ENCODE measurements around the gene ATP1A1.

The ATP1A1 gene

GRCh38 chr1:116345011-116345410 is 28.0 kb upstream of the ATP1A1 start:
- ATAC-seq (no peak), DNase-seq (no peak)

DNA sequence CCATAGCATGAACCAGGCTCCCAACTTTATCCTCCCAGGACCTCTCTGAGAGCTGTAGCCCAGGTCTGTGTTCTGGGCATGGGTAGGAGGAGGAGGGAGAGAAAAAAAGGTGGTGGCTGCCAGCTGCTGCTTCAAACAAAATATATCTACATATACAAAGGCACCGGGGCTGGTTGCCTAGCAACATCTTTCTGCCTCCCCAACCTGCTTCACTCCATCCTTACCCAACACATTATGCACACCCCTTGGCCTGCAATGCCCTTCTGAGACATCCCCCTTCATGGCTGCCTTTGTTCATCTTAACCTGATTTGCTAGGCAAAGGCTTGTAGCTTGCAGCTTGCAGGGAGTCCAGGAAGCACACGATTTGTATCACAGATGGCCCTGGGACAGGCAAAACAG is 27.2 kb upstream of the ATP1A1 start:
- ATAC-seq (peak; percentile 52), DNase-seq (no peak)

DNA sequence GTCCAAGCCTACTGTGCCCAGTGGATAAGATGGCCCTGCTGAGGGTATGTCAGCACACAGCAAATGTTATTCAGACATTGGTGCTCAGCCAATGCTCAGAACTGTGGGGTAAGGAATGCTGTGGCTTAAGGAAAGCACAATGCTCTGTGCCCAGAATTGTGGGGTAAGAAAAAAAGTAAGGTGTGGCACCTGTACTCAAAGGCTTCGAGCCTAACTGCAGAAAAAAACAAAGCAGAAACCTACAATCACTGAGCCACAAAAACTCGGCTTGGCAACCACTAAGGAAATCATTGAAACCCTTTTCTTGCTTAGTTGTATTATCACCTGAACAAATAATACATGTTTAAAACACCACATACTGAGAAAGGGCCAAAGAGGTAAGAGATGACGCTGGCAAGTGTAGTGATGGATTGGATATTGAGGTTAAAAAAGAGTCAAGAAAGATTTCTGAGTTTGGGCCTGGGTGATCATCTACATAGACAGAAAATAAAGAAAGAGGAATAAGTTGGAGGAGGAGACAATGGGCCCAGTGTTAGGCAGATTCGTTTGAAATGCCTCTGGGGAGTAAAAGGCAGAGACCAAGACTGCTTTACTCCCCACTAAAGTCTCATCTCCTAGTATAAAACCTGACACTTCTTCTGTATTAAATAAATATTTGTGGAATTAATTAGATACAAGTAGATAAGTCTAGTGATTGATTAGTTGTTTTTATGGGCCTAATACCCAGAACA is 25.9 kb upstream of the ATP1A1 start:
- ATAC-seq (no peak), DNase-seq (no peak)

DNA sequence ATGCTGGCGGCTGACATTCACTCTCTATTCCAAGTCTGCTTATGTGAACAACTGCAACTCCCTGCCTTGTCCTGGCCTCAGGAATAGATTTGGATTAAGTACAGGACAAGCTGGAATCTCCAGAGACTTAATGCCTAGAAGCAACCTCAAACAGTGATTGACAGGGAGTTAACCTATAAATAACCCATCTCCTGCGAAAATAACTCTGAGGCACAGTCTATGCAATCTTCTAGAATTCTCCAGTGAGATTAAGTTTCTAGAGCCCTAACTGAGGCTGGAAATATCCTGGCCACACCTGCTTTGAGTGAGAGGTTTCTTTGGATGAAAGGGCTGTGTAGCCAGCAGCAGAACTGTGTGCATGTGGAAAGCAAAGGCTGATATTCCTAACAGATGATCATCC is 25.3 kb upstream of the ATP1A1 start:
- no peak for ATAC-seq

GRCh38 chr1:116350097-116350645 is 22.9 kb upstream of the ATP1A1 start:
- DNase-seq (no peak), ATAC-seq (no peak)

More for the DNA sequence above, 25.3 kb upstream of the ATP1A1 start:
- no peak for DNase-seq

GRCh38 chr1:116351914-116352313 is 21.1 kb upstream of the ATP1A1 start:
- ATAC-seq: no peak
- no peak for DNase-seq

DNA sequence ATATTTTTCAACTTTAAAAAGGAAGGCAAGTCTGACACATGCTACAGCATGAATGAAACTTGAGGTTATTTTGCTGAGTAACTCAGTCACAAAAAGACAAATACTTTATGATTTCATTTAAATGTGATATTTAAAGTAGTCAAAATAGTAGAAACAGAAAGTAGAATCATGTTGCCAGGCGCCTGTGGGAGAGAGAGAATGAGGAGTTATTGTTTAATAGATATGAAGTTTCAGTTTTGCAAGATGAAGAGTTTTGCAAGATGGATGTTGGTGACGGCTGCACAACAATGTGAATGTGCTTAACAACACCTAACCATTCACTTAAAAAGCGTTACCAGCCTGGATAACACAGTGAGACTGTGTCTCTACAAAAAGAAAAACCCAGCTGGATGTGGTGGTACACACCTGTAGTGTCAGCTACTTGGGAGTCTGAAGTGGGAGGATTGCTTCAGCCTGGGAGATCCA is 20.7 kb upstream of the ATP1A1 start:
- DNase-seq (no peak), ATAC-seq (no peak)

GRCh38 chr1:116353155-116353554 is 19.9 kb upstream of the ATP1A1 start:
- no peak for ATAC-seq

DNA sequence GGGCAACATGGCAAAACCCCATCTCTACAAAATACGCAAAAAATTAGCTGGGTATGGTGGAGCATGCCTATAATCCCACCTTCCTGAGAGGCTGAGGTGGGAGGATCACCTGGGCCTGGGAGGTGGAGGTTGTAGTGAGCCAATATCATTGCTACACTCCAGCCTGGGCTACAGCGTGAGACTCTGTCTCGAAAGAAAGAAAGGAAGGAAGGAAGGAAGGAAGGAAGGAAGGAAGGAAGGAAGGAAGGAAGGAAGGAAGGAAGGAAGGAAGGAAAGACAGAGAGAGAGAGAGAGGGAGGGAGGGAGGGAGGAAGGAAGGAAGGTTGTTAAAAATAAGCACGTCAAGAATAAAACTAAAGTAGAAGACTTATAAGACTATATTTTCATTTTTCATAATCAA is 17.0 kb upstream of the ATP1A1 start:
- DNase-seq (no peak), ATAC-seq (no peak)

More at GRCh38 chr1:116353155-116353554, 19.9 kb upstream of the ATP1A1 start:
- no peak for DNase-seq

- DNase-seq: no peak
- ATAC-seq: no peak
Measured at GRCh38 chr1:116356673-116357072, 16.4 kb upstream of the ATP1A1 start.

GRCh38 chr1:116357487-116357886 is 15.6 kb upstream of the ATP1A1 start:
- ATAC-seq (no peak), DNase-seq (no peak)

DNA sequence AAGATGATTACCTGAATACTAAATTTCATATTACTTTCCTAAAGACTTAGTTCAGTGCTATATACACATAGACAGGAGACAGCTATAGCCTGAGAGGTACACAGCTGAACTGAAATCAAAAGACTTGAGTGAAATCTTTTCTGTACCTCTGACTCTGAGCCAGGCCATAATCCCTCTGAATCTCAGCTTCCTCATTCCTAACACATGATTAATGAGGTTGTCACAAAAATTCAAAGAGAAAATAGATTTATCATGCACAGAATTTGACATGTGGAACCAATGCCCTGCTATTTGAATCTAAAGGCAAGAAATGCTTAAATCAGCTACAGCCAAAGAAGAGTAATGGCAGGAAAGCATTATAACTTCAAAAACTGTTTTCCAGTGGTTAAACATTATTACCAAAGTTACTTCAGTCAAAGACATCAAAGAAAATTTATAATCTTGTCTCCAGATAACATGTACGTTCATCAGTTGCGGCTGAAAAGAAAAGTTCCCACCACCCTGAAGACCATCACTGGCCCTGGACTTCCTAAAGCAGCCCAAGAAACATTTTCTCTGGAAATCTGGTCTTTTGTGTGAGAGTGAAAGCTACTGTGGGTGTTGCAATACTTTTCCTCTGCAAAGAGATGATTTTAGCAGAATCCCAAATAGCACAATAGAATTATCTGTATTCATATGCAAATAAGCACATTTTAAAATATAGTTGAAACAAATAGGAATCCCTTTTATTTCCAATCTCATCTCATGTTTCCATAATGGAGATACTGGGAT is 13.8 kb upstream of the ATP1A1 start:
- ATAC-seq: no peak
- DNase-seq: no peak

GRCh38 chr1:116359871-116360270 is 13.2 kb upstream of the ATP1A1 start:
- DNase-seq (no peak), ATAC-seq (no peak)

DNA sequence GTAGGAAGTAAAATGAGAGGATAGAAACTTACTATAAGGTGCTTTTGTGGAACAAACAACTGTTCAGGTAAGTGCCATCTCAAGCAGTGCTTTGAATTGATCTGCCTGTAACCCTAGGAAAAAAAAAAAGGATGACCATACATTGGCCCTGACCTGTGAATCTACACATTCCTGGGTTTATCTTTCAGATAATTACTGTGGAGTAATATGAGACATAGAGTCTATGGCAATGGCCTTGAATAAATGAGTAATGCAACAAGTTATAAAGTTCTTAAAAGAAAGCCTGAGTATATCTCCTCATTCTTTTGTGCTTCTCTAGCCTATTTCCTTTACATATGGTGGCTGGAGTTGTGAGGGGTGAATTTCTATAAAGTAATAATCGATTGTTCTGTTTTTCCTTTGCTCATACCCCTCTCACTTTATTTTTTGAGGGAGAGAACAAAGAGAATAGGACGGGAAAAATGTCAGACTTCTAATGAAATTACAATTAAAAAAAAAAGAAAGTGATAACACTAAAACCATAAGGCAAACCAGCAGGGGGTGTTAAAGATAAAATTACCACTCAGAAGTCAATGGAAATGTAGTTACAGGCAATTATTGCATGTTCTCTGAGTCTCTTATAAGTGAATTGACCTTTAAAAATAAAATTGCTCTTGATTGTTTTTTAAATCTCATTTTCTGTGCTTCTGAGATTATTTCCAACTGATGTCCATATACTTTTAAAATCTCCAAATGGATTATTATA is 12.4 kb upstream of the ATP1A1 start:
- no peak for DNase-seq

DNA sequence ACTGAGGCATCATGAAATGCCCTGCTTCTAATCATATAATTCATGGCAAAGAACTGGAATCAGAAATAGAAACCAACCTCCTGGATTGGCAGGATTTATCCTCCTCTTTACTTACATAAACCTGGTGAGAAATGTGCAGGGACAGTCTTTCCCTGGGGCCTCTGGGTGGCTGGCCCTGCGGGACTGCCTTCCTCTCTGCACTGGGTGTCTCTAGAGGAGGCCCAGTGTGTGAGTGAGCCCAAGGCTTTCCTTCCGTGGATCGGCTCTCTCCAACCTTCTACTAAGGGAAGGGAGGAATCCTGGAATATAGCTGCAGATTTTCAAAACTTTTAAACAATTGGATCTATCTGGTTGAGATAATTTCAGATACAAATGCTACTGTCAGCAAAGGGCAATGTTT is 11.4 kb upstream of the ATP1A1 start:
- no peak for DNase-seq
- ATAC-seq: no peak

More for the DNA sequence above, 12.4 kb upstream of the ATP1A1 start:
- ATAC-seq: no peak

- DNase-seq: no peak
- no peak for ATAC-seq
Measured at GRCh38 chr1:116362050-116362449, 11.0 kb upstream of the ATP1A1 start.

DNA sequence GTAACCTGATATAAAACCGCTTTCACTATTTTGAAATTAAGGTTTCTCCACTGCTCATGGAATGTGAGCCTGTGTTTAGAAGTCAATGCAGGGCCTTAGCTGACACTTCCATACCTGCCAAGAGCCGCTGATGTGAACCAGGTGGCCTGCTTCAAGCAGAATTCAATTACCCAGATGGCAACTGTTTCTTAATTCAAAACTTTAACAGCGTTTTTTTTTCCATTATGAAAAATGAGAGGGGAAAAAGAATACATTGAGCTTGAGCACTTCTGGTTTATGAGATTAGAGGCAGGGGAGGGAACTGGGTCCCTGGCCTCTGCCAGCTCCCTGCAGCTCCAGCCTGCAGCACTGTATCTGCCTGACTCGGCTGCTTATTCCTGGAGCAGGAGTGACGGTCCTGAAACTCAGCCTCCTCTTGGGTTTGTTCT is 7.7 kb upstream of the ATP1A1 start:
- ATAC-seq (no peak), DNase-seq (no peak)

DNA sequence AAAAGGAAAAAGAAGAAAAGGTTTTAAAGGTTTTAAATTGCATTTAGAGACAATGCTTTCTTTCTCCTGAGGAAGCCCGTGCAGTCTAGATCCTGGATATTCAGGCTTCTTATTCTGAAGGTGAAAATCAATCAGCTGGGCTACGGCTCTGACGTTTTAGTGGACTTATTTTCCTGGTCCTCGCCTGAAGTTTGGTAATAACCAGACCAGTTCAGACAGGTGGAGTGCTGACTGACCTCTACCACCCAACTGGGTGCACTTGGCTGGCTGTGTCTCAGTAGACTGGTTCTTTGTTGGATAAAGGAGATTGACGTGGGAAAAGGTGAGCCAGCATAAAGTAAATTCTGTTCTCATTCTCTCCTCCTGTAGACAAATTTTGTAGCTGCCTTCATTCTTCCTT is 7.2 kb upstream of the ATP1A1 start:
- ATAC-seq (no peak), DNase-seq (no peak)

DNA sequence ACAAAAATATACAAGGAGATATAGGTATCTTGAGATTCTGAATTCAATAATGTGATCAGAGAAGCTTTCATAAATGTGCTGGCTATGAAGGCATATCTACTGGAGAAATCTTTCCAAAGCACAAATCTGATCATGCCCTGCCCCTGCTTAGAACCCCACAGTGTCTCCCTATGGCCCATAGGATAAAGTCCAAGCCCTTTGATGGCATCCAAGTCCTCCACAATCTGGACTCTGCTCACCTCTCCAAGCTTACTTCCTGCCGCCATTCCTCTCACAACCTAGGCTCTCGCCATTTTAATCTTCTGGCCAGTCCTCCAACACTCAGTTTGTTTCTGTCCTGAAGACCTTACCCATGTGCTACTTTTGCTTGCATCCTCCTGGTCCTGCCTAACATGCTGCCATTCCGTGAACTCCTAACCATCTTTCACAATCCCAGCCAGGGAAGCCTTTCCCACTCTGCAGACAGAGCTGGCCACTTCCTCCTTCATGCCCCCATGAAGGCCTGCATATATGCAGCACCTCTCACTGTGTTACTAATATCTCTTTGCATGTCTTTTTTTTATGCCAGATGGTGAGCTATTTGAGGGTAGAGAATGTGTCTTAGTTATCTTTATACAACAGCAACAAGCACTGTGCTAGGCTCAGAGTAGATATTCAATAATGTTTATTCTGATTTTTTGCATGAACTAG is 5.6 kb upstream of the ATP1A1 start:
- DNase-seq (no peak), ATAC-seq (no peak)

DNA sequence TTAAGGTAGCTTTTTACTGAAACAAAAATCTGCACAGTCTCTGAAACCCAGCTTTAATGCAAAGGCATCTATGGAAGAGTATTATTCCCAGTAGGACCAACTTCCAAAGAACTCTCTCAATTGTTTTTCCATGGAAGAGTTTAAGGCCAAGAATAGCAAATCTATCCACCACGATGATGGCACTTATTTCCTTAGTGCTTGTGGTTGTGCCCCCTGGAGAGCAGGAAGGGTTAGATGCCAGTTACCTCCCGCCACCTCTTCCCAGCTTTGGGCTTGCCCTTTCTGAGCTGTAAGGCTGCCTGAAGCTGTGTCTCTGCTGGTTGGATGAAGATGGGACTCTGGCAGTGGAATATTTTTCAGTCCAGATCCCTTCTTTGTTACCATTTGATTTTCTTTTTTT is 4.8 kb upstream of the ATP1A1 start:
- ATAC-seq: no peak
- no peak for DNase-seq

DNA sequence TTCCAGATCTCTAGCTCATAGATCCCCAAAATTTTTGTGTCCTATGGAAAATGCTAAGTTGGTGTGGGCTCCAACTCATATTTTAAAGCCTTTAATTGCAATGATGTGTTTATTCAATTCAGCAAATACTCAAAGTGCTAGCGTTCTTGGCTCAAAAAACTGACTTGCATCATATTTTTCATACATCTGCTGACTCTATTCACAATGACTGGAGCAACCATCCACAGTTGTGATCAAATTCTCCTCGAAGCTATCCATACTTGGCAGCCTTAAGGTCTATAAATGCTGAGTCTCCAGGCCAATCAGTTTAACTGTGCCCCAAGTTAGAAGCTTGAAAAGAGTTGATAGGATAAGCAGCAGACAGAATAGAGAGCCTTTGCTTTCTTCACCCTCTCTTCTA is 2.9 kb upstream of the ATP1A1 start:
- no peak for ATAC-seq
- no peak for DNase-seq

DNA sequence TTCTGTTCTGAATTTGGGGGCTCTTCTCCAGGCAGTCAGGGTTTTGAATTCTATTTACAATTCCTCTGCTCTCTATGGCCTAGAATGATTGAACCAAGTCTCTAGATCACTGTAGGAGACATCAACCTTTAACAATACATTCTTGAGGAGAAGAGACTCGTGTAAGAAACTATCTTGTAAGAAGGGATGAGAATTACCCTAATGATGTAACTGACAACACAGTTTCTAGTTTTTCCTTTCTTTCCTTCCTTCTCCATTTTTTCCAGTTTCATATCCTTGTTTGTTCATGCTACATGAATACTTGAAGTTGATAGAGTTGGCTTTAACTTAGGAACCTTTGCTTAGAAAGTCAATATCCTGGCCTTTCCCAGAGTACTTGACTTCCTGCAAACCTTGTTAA is 1.3 kb upstream of the ATP1A1 start:
- ATAC-seq (no peak), DNase-seq (no peak)
